ENCODE results near the gene DDX19B.

GRCh38 chr16:70377782-70378181 lies 78.8 kb downstream of the DDX19B start:
- TF ChIP-seq CTCF (IDR thresholded peaks at IDR 0.05), result no peak
- TF ChIP-seq EZH2 (IDR thresholded peaks at IDR 0.05; ENCODE audit: borderline replicate concordance, insufficient read depth, low read depth, low read length, poor library complexity, severe bottlenecking), result no peak
